ACC112 (cell line): ENCODE data around the gene DYNC1I1.

Experiments used
- H2AFZ ChIP-seq: fragments of 200-600 bp; sonication (generic); one replicate; pipeline ENCODE4 v1.6.0; 2017; ENCODE audit warnings: antibody characterized with exemption, low read length; ENCODE audit not compliant: unreplicated experiment
- H3K27ac ChIP-seq: fragments of 200-600 bp; sonication (generic); 2 replicates; pipeline ENCODE4 v1.5.1; 2014; ENCODE audit warnings: low read depth, mild to moderate bottlenecking, antibody characterized with exemption, low read length, moderate library complexity
- H3K27me3 ChIP-seq: fragments of 200-600 bp; sonication (generic); 2 replicates; pipeline ENCODE4 v1.6.1; 2014; ENCODE audit warnings: mild to moderate bottlenecking, antibody characterized with exemption, low read length, moderate library complexity, mixed read lengths; ENCODE audit not compliant: insufficient read depth
- H3K36me3 ChIP-seq: fragments of 200-600 bp; sonication (generic); 2 replicates; pipeline ENCODE4 v1.6.1; 2016; ENCODE audit warnings: mild to moderate bottlenecking, antibody characterized with exemption, low read length, moderate library complexity, mixed read lengths; ENCODE audit not compliant: insufficient read depth
- H3K4me1 ChIP-seq: fragments of 200-600 bp; sonication (generic); one replicate; pipeline ENCODE4 v1.6.1; 2016; ENCODE audit warnings: low read length, mixed read lengths; ENCODE audit not compliant: insufficient read depth, unreplicated experiment, control insufficient read depth
- H3K4me3 ChIP-seq: fragments of 200-600 bp; sonication (generic); 2 replicates; pipeline ENCODE4 v1.5.1; 2014; ENCODE audit warnings: mild to moderate bottlenecking, low read depth, low read length
- H3K79me2 ChIP-seq: fragments of 200-600 bp; sonication (generic); one replicate; pipeline ENCODE4 v1.6.0; 2016; ENCODE audit warnings: low read length; ENCODE audit not compliant: control insufficient read depth, unreplicated experiment, insufficient read depth

DYNC1I1 gene

DNA sequence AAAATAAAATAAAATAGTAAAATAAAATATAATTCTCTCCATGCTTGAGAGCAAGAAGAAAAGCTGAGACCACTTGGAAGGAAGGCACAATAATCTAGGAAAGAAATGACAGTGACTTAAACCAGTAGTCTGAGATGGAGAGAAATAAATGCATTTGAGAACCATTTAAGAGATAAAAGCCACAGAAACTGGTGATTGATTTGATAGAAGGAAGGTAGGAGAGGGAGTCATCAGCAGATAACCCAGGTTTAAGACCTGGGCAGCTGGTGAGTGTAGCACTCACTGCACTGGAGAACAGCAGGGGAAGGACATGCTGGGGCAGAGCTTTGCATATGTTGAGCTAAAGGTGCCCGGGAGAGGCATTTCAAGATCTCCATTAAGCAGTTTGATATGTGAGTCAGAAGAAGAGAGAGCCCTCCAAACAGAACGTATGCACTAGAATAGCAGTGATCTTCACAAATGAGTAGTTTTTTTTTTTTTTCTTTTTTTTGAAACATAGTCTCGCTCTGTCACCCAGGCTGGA lies 268.0 kb downstream of the DYNC1I1 start:
- no peak overlapping the region for H2AFZ ChIP-seq
- no peaks in the 10 kb centered on the region for H3K36me3 ChIP-seq
- H3K27me3 ChIP-seq, result peaks cover 17% of the 10 kb centered on the region
- no peak overlapping the region for H3K27ac ChIP-seq
- H3K79me2 ChIP-seq, result no peaks in the 10 kb centered on the region
- no peak overlapping the region for H3K4me3 ChIP-seq
- no peaks in the 10 kb centered on the region for H3K4me1 ChIP-seq

DNA sequence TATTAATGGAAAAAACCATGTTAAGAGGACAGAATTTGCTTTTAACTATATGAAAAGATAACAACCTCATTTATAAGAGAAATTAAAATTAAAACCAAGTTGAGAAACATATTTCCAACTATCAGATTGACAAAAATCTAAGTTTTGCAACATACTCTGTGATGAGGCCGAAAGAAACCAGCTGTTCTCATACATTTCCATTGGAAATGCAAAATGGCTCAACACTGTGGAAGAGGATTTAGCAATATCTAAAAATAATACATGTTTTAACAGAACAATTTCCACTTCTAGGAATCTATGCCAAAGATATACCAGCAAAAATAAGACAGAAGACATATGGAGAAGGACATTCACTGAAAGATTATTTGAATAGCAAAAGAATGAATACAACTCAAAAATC lies 268.8 kb downstream of the DYNC1I1 start:
- Histone ChIP-seq H3K27ac (no peak overlapping the region), H3K36me3 (no peaks in the 10 kb centered on the region), H3K4me3 (no peak overlapping the region), H2AFZ (no peak overlapping the region), H3K4me1 (no peaks in the 10 kb centered on the region), H3K27me3 (peaks cover 25% of the 10 kb centered on the region), H3K79me2 (no peaks in the 10 kb centered on the region)

DNA sequence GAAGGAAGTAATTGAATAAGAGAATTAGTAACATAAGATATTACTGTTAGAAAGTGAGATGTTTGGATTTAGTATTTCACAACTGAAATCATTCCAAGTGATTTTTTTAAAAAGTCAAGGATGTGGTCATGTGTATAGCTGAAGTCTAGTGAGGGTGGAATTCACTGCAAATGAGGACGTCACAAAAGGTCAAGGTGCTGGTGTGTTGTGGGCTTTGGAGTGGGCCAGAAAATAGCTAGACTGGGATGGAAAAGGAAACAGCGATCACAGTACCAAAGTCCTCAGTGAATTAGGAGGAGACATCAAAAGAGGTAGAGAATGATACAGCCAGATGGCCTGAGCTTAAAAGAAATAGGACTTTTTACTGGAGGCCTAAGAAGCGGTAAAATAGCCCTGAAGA lies 272.8 kb downstream of the DYNC1I1 start:
- H3K27me3 ChIP-seq, result peaks cover 31% of the 10 kb centered on the region
- H3K36me3 ChIP-seq, result no peaks in the 10 kb centered on the region
- H3K79me2 ChIP-seq, result no peaks in the 10 kb centered on the region
- no peak overlapping the region for H2AFZ ChIP-seq
- no peak overlapping the region for H3K27ac ChIP-seq
- H3K4me3 ChIP-seq, result no peak overlapping the region
- no peaks in the 10 kb centered on the region for H3K4me1 ChIP-seq

DNA sequence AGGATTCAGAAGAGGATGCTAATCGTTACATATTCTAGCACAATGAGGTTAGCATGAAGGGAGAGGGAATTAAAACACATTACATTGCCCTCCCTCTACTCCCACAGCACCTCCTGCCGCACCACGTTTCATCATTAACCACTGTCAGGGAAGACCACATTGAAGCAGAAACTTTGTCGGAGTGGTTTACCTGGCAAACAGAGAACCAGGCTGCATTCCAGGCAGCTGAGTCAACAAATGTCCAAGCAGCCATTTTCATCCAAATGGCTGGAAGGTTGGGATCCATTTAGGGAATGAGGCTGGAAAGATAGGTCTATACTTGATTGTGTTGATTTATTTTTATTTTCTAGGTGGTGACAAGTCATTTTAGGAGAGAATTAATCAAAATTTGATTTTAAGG lies 273.6 kb downstream of the DYNC1I1 start:
- Histone ChIP-seq H3K27me3 (peaks cover 31% of the 10 kb centered on the region), H2AFZ (no peak overlapping the region)

DNA sequence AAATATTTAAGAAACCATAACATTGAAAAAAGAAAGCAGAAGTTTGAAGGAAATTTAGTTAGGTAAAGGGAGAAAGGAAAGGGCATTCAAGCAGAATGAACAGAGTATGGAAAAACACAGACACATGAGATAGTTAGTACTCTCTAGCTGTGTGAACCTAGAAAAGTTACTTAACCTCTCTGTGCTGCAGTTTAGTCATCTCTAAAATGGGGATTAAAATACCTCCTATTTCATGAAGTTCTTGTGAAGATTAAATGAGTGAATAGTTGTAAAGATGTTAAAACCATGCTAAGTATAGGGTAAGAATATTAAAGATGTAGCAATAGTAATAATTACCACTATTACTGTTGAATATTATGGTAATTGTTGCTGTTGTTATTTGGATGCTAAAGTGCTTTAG lies 279.9 kb downstream of the DYNC1I1 start:
- H3K79me2 ChIP-seq, result no peaks in the 10 kb centered on the region

More for the DNA sequence above, 273.6 kb downstream of the DYNC1I1 start:
- H3K4me1 ChIP-seq, result no peaks in the 10 kb centered on the region
- no peak overlapping the region for H3K4me3 ChIP-seq
- no peaks in the 10 kb centered on the region for H3K36me3 ChIP-seq
- no peaks in the 10 kb centered on the region for H3K79me2 ChIP-seq
- H3K27ac ChIP-seq, result no peak overlapping the region

GRCh38 chr7:96052860-96053470 lies 280.6 kb downstream of the DYNC1I1 start:
- no peak overlapping the region for H3K27ac ChIP-seq
- no peaks in the 10 kb centered on the region for H3K36me3 ChIP-seq
- no peaks in the 10 kb centered on the region for H3K79me2 ChIP-seq
- no peak overlapping the region for H3K4me3 ChIP-seq
- H2AFZ ChIP-seq, result no peak overlapping the region
- peaks cover 12% of the 10 kb centered on the region for H3K27me3 ChIP-seq
- H3K4me1 ChIP-seq, result no peaks in the 10 kb centered on the region

More for the DNA sequence above, 279.9 kb downstream of the DYNC1I1 start:
- Histone ChIP-seq H3K36me3 (no peaks in the 10 kb centered on the region), H2AFZ (no peak overlapping the region), H3K27ac (no peak overlapping the region), H3K4me3 (no peak overlapping the region), H3K4me1 (no peaks in the 10 kb centered on the region), H3K27me3 (peaks cover 12% of the 10 kb centered on the region)

GRCh38 chr7:96055717-96056116 lies 283.4 kb downstream of the DYNC1I1 start:
- no peaks in the 10 kb centered on the region for H3K36me3 ChIP-seq

GRCh38 chr7:96059075-96059474 lies 286.7 kb downstream of the DYNC1I1 start:
- no peaks in the 10 kb centered on the region for H3K4me1 ChIP-seq
- no peaks in the 10 kb centered on the region for H3K36me3 ChIP-seq
- H3K27me3 ChIP-seq, result peaks cover 48% of the 10 kb centered on the region

More at GRCh38 chr7:96055717-96056116, 283.4 kb downstream of the DYNC1I1 start:
- H3K79me2 ChIP-seq, result no peaks in the 10 kb centered on the region
- no peak overlapping the region for H2AFZ ChIP-seq
- H3K4me1 ChIP-seq, result no peaks in the 10 kb centered on the region
- no peak overlapping the region for H3K27ac ChIP-seq
- peaks cover 21% of the 10 kb centered on the region for H3K27me3 ChIP-seq
- H3K4me3 ChIP-seq, result no peak overlapping the region

GRCh38 chr7:96061009-96061408 lies 288.7 kb downstream of the DYNC1I1 start:
- no peaks in the 10 kb centered on the region for H3K36me3 ChIP-seq
- H2AFZ ChIP-seq, result no peak overlapping the region
- no peaks in the 10 kb centered on the region for H3K79me2 ChIP-seq
- H3K27ac ChIP-seq, result no peak overlapping the region
- H3K27me3 ChIP-seq, result peaks cover 56% of the 10 kb centered on the region
- no peak overlapping the region for H3K4me3 ChIP-seq
- H3K4me1 ChIP-seq, result no peaks in the 10 kb centered on the region

More at GRCh38 chr7:96059075-96059474, 286.7 kb downstream of the DYNC1I1 start:
- H3K27ac ChIP-seq, result no peak overlapping the region
- H3K79me2 ChIP-seq, result no peaks in the 10 kb centered on the region
- H3K4me3 ChIP-seq, result no peak overlapping the region
- no peak overlapping the region for H2AFZ ChIP-seq

GRCh38 chr7:96061844-96062243 lies 289.5 kb downstream of the DYNC1I1 start:
- H3K27ac ChIP-seq, result no peak overlapping the region
- no peaks in the 10 kb centered on the region for H3K4me1 ChIP-seq
- no peak overlapping the region for H2AFZ ChIP-seq
- peaks cover 60% of the 10 kb centered on the region for H3K27me3 ChIP-seq
- no peaks in the 10 kb centered on the region for H3K79me2 ChIP-seq
- H3K36me3 ChIP-seq, result no peaks in the 10 kb centered on the region
- H3K4me3 ChIP-seq, result no peak overlapping the region

DNA sequence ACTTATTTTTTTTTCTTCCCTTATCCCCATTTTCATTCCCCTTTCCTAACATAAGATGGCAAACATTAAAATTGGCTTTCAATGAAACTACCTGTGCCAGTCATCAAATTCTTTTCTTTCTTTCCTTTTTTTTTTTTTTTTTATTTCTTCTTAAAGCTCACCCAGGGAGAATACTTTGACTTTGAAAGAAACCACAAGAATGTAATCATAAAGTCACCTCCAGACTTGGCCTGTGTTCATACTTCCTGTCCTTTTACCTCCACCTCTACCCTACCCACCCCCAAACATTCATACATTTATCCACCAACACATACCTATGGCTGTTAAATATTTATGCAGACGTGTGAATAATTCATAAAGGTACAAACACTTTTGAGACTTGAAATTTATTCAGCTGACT lies 295.0 kb downstream of the DYNC1I1 start:
- no peak overlapping the region for H3K4me3 ChIP-seq
- no peaks in the 10 kb centered on the region for H3K36me3 ChIP-seq
- H3K27ac ChIP-seq, result no peak overlapping the region
- H3K79me2 ChIP-seq, result no peaks in the 10 kb centered on the region
- H2AFZ ChIP-seq, result no peak overlapping the region
- no peaks in the 10 kb centered on the region for H3K4me1 ChIP-seq
- peaks cover 45% of the 10 kb centered on the region for H3K27me3 ChIP-seq
